ENCODE data around the gene PIEZO1. TPM values are rescaled to one million over a fixed set of nuclear protein-coding genes. Genes with fewer than 3 reads are reported as not detected.

PIEZO1 gene
- total RNA-seq, 1 experiment from 2014 or later: 71.1 TPM

- DNase-seq: no peak
- Mint-ChIP-seq H3K4me3 (no peak overlapping the region), H3K27me3 (ENCODE audit: low read depth) (no peaks in the 10 kb centered on the region), H3K36me3 (ENCODE audit: insufficient read depth in 1 of 3, low read depth in 3 of 3) (no peaks in the 10 kb centered on the region), H3K9me3 (no peaks in the 10 kb centered on the region; a peak in 1 of 5 replicates), H3K4me1 (peaks cover 32 to 56% of the 10 kb centered on the region in 2 experiments), H3K27ac (peak overlapping the region in 1 of 3 experiments; percentile 59; a peak in 2 of 7 replicates)
- no peak overlapping the region for H3K23ac ChIP-seq (ENCODE audit: insufficient read length, low read depth, low read length)
- H3K18ac ChIP-seq (ENCODE audit: insufficient read length, low read depth, low read length): no peak overlapping the region
- no peak overlapping the region for H3K14ac ChIP-seq (ENCODE audit: insufficient read depth, low read length)
- H2AFZ ChIP-seq (ENCODE audit: low read length): no peak overlapping the region
- no peak overlapping the region for H4K91ac ChIP-seq (ENCODE audit: insufficient read length, low read depth, low read length)
- H3K23me2 ChIP-seq (ENCODE audit: insufficient read length, low read depth, low read length, poor library complexity, severe bottlenecking): no peaks in the 10 kb centered on the region
- no peak overlapping the region for H3K4me2 ChIP-seq (ENCODE audit: insufficient read depth, insufficient read length, low read length)
- H2AK5ac ChIP-seq (ENCODE audit: insufficient read length, low read length): no peak overlapping the region
- H3K9ac ChIP-seq (ENCODE audit: extremely low read depth, insufficient read length, low read length): no peak overlapping the region
- H3K4me1 ChIP-seq (ENCODE audit: insufficient read depth, low read length): peaks cover 8% of the 10 kb centered on the region; the same call in 1 of the 2 replicates
- H2BK120ac ChIP-seq (ENCODE audit: low read depth, low read length, poor library complexity, severe bottlenecking): no peak overlapping the region
- no CpG with 5 or more reads among the region's 22 CpGs for WGBS (ENCODE audit: extremely low coverage, insufficient read length, low lambda C conversion rate)
- H3K56ac ChIP-seq (ENCODE audit: insufficient read length, low read depth, low read length): no peak overlapping the region
- no peak overlapping the region for H2BK15ac ChIP-seq (ENCODE audit: low read depth, low read length)
- no peak overlapping the region for H4K8ac ChIP-seq (replicated peaks; ENCODE audit: insufficient read length, low read depth, low read length)
- no peak overlapping the region for H3K27ac ChIP-seq (ENCODE audit: insufficient read length, low read depth, low read length)
- no peaks in the 10 kb centered on the region for H3K27me3 ChIP-seq (ENCODE audit: insufficient read depth, low read length)
- no peak overlapping the region for H2BK5ac ChIP-seq (ENCODE audit: insufficient read length, low read length)
- H4K5ac ChIP-seq (ENCODE audit: insufficient read length, low read depth, low read length): no peak overlapping the region
- peaks cover 3% of the 10 kb centered on the region for H3K79me1 ChIP-seq (ENCODE audit: insufficient read depth, low read depth, low read length, poor library complexity, severe bottlenecking)
- H2BK20ac ChIP-seq (ENCODE audit: low read depth, low read length, poor library complexity, severe bottlenecking): no peak overlapping the region
- H4K20me1 ChIP-seq (ENCODE audit: control insufficient read depth, insufficient read depth, insufficient read length): no peaks in the 10 kb centered on the region
- H3K79me2 ChIP-seq (ENCODE audit: insufficient read depth, low read length): no peaks in the 10 kb centered on the region
- H3K9me3 ChIP-seq (ENCODE audit: control insufficient read depth, low read depth, low read length): no peaks in the 10 kb centered on the region
- no peak overlapping the region for H3K4ac ChIP-seq (ENCODE audit: low read depth, low read length)
- TF ChIP-seq CTCF (conservative IDR thresholded peaks at IDR 0.05): no peak
- no peak overlapping the region for H2BK12ac ChIP-seq (ENCODE audit: insufficient read length, low read depth, low read length)
- no peak overlapping the region for H3T11ph ChIP-seq (ENCODE audit: low read length)
These were observed 25.1 kb downstream of the PIEZO1 start for GRCh38 chr16:88759976-88760350.
